Keratinocyte (primary cell): ENCODE measurements around the gene BGN. TPM values are rescaled to one million over a fixed set of nuclear protein-coding genes. Genes with fewer than 3 reads are reported as not detected.

Experiments
- DNase-seq: peaks from one replicate; pipeline ENCODE4 v3.0.0-alpha.2; 2011; ENCODE audit warnings: low read depth, missing footprints, low spot score
- FAIRE-seq: peaks from 2 replicates; lab custom pipeline; 2011; peaks lifted over from hg19 to GRCh38; lab: Jason Lieb, UNC
- H2AFZ ChIP-seq: 2 replicates; pipeline ENCODE4 v1.6.0; 2012; ENCODE audit warnings: low read length, control low read depth, inconsistent platforms; ENCODE audit not compliant: control insufficient read depth
- H3K27ac ChIP-seq: 2 replicates; pipeline ENCODE4 v1.5.1; 2011; ENCODE audit warnings: low read length; ENCODE audit not compliant: control insufficient read depth, insufficient read depth
- H3K27me3 ChIP-seq: 3 replicates; pipeline ENCODE4 v1.6.0; 2011; ENCODE audit warnings: low read length; ENCODE audit not compliant: control insufficient read depth, insufficient read depth; ENCODE audit errors: extremely low read depth
- H3K36me3 ChIP-seq, 2 experiments: 2 replicates in 1 of 2; 3 replicates in 1 of 2; pipeline ENCODE4 v1.5.1; 2011; ENCODE audit warnings: low read length in 2 of 2, mild to moderate bottlenecking in 1 of 2; ENCODE audit not compliant: control insufficient read depth in 2 of 2, insufficient read depth in 2 of 2; ENCODE audit errors: extremely low read depth in 1 of 2
- H3K4me1 ChIP-seq: 3 replicates; pipeline ENCODE4 v1.5.1; 2011; ENCODE audit warnings: low read length; ENCODE audit not compliant: control insufficient read depth, insufficient read depth; ENCODE audit errors: extremely low read depth
- H3K4me2 ChIP-seq: 3 replicates; pipeline ENCODE4 v1.6.0; 2011; ENCODE audit warnings: low read depth, low read length; ENCODE audit not compliant: control insufficient read depth, insufficient read depth; ENCODE audit errors: extremely low read depth
- H3K4me3 ChIP-seq, 3 experiments: fragments of 200-600 bp in 1 of 3; sonication (generic) in 1 of 3; 2 replicates in 2 of 3; 3 replicates in 1 of 3; pipeline ENCODE4 v1.5.1; 2011 to 2016; ENCODE audit warnings: low read length in 3 of 3, mild to moderate bottlenecking in 3 of 3, control low read depth in 2 of 3, inconsistent platforms in 1 of 3, low read depth in 1 of 3, mixed read lengths in 1 of 3, mixed run types in 1 of 3, moderate library complexity in 1 of 3; ENCODE audit not compliant: control insufficient read depth in 2 of 3, insufficient read depth in 2 of 3; ENCODE audit errors: extremely low read depth in 1 of 3
- H3K79me2 ChIP-seq: 2 replicates; pipeline ENCODE4 v1.6.0; 2012; ENCODE audit warnings: low read length; ENCODE audit not compliant: control insufficient read depth, insufficient read depth
- H3K9ac ChIP-seq: 3 replicates; pipeline ENCODE4 v1.6.0; 2011; ENCODE audit warnings: low read length; ENCODE audit not compliant: control insufficient read depth, insufficient read depth; ENCODE audit errors: extremely low read depth
- H3K9me1 ChIP-seq: 3 replicates; pipeline ENCODE4 v1.6.0; 2011; ENCODE audit warnings: low read length; ENCODE audit not compliant: control insufficient read depth, insufficient read depth; ENCODE audit errors: extremely low read depth
- H3K9me3 ChIP-seq: 2 replicates; pipeline ENCODE4 v1.5.1; 2012; ENCODE audit warnings: low read depth, low read length; ENCODE audit not compliant: control insufficient read depth
- H4K20me1 ChIP-seq: 3 replicates; pipeline ENCODE4 v1.6.0; 2011; ENCODE audit warnings: low read length; ENCODE audit not compliant: control insufficient read depth, insufficient read depth; ENCODE audit errors: extremely low read depth
- CTCF ChIP-seq, 3 experiments: IDR thresholded peaks in 1 of 3; conservative IDR thresholded peaks in 1 of 3; optimal IDR thresholded peaks in 1 of 3; 2 replicates in 2 of 3; 3 replicates in 1 of 3; pipeline versions ENCODE3 to v1.5.1; 2011; ENCODE audit warnings: low read length in 3 of 3, mild to moderate bottlenecking in 3 of 3, moderate library complexity in 2 of 3, control low read depth in 1 of 3, inconsistent platforms in 1 of 3; ENCODE audit not compliant: insufficient read depth in 2 of 3; ENCODE audit errors: extremely low read depth in 1 of 3
- EZH2 ChIP-seq: IDR thresholded peaks from one replicate; pipeline ENCODE4 v1.6.1; 2012; ENCODE audit warnings: inconsistent platforms, mild to moderate bottlenecking, low read length, moderate library complexity
- dilution Hi-C: fragments of 300-500 bp; cut with MboI; formaldehyde crosslinking; loops from one replicate; pipeline ENCODE4 v1.7.0; 2020; ENCODE audit warnings: low sequenced_read_pairs; ENCODE audit not compliant: extremely low pct_ligation_motif_present
- polyA plus RNA-seq, 5 experiments: library from polyadenylated mRNA; depleted of rRNA in 3 of 5; stranded (reverse) in 3 of 5; stranded (forward) in 1 of 5; unstranded in 1 of 5; fragments of >200 nt; gene quantifications; 1 replicate in 1 of 5; 2 replicates in 3 of 5; 3 replicates in 1 of 5; pipeline versions ENCODE4 v1.2.1 to v1.2.3, GENCODE V29; 2011 to 2012; ENCODE audit warnings: missing spikeins in 2 of 5, low read depth in 1 of 5, low replicate concordance in 1 of 5

Gene BGN
- polyA plus RNA-seq, 1 donor (not counting 4 experiments of a cell fraction or from before 2014, with no cell fraction given), result 0.07 TPM

- Histone ChIP-seq H4K20me1 (no peaks in the 10 kb centered on the region), H3K9ac (no peak overlapping the region), H3K79me2 (no peaks in the 10 kb centered on the region), H3K4me2 (no peak overlapping the region), H3K9me3 (peaks cover 7% of the 10 kb centered on the region), H3K36me3 (no peaks in the 10 kb centered on the region), H2AFZ (no peak overlapping the region), H3K4me3 (no peak overlapping the region), H3K9me1 (no peaks in the 10 kb centered on the region), H3K4me1 (no peaks in the 10 kb centered on the region), H3K27ac (no peak overlapping the region), H3K27me3 (peaks cover 34% of the 10 kb centered on the region)
- TF ChIP-seq CTCF (optimal IDR thresholded peaks at IDR 0.05 in 1 of 3, IDR thresholded peaks at IDR 0.05 in 1 of 3, conservative IDR thresholded peaks at IDR 0.05 in 1 of 3; ENCODE audit: extremely low read depth in 1 of 3, insufficient read depth in 2 of 3, low read length in 3 of 3), result no peak
- TF ChIP-seq EZH2, result no peak
- DNase-seq (no peak), FAIRE-seq (no peak)
- dilution Hi-C loops, result no loop called here
Measured at GRCh38 chrX:153513265-153513664, 18.5 kb downstream of the BGN start.

- FAIRE-seq, result no peak
- peaks cover 7% of the 10 kb centered on the region for H3K9me3 ChIP-seq
- no peaks in the 10 kb centered on the region for H3K4me1 ChIP-seq
- H3K4me2 ChIP-seq, result no peak overlapping the region
- H4K20me1 ChIP-seq, result no peaks in the 10 kb centered on the region
- no peak for DNase-seq
- H3K79me2 ChIP-seq, result no peaks in the 10 kb centered on the region
- H3K36me3 ChIP-seq, result no peaks in the 10 kb centered on the region
- peaks cover 38% of the 10 kb centered on the region for H3K27me3 ChIP-seq
- no peak overlapping the region for H3K4me3 ChIP-seq
- no peak overlapping the region for H2AFZ ChIP-seq
- H3K9me1 ChIP-seq, result no peaks in the 10 kb centered on the region
- dilution Hi-C loops, result no loop called here
- no peak overlapping the region for H3K27ac ChIP-seq
- TF ChIP-seq CTCF (optimal IDR thresholded peaks at IDR 0.05 in 1 of 3, IDR thresholded peaks at IDR 0.05 in 1 of 3, conservative IDR thresholded peaks at IDR 0.05 in 1 of 3; ENCODE audit: extremely low read depth in 1 of 3, insufficient read depth in 2 of 3, low read length in 3 of 3) (no peak), EZH2 (no peak)
- no peak overlapping the region for H3K9ac ChIP-seq
Measured at GRCh38 chrX:153514259-153514658, 19.5 kb downstream of the BGN start.
